GM21423 (cell line): ENCODE data around the gene TP63.
"Not testable (repeated sequence)": the region's sequence is repeated elsewhere in the genome, so short reads cannot be mapped to it uniquely, and the experiment has no call there.

Experiments used
- ATAC-seq: cut with Tn5 transposase; IDR thresholded peaks from one replicate; pipeline ENCODE4 v1.9.1; 2021; ENCODE audit warnings: mild to moderate bottlenecking, moderate library complexity; ENCODE audit not compliant: unreplicated experiment

The TP63 gene

DNA sequence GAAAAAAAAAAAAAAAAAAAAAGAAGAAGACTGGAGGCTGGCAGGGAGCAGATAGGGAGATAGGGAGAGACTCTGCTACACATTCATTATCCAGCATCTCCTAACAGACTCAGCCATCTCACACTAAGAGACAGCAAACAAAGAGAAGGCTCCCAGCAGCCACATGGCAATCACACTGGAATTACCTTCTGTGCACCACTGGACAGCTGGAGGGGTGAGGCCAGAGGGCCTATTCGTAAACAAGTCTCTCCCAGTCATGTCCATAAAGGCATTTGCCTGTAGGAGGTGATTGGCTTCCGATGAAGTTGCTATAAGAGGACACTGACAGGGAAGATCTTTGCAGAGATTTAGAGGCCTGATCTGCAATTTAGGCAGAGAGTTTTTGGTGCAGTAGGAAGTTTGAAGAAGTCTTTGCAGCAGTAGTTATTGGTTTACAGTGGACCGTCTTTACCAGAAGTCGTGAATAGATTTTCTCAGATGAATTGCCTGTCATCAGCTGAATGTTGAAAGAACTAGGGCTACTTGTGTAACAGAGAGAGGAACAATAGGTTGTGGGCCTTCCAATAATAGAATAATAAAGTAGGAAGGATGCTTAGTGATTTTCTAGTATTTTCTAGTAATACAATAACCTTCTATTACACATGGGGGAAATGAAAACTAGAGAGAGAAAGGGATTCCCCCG is 89.7 kb downstream of the TP63 start:
- no peak for ATAC-seq

DNA sequence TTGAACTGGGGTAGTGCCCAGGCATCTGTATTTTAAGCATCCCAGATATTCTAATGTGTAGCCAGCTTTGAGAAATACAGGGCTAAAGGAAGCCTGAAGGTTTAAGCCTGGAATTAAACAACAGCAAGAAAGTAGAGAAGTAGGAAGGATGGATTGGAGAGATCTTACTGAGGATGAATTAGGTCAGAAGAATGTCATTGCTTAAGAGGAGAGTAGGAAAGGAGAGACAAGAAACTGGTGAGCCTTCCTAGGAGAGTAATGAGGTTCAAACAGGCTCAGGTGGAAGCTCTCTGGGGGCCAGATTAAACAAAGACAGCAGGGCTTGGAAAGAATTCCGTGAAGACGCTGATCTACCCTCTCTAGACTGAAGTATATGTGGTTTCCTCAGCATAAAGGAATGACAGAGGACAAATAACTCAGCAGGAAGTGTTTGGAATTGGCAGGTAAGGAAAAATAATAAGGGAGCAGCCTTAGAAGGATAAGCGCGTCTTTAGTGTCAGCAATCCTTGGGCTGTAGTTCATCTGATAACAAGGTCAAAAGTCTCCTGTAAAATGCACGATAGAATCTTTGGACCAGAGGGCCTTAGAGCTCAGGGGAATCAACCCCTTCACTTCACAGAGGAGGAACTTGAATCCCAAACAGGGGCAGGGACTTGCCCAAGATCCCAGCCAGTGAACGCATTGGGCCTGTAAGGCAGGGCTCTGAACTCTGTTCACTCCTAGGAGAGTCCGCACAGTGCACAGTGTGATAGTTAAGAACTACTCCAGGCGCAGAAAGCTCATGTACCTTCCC is 90.9 kb downstream of the TP63 start:
- ATAC-seq: no peak

DNA sequence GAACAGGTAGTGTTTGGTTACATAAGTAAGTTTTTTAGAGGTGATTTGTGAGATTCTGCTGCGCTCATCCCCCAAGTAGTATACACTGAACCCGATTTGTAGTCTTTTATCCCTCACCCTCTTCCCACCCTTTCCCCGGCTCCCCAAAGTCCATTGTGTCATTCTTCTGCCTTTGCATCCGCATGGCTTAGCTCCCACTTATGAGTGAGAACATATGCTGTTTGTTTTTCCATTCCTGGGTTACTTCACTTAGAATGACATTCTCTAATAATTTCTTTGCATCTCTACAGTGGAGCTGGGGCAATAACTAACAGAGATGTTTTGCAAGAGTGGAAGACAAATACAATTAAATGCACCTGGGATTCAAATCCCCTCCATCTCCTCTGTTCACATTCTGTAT is 93.2 kb downstream of the TP63 start:
- ATAC-seq: no peak

DNA sequence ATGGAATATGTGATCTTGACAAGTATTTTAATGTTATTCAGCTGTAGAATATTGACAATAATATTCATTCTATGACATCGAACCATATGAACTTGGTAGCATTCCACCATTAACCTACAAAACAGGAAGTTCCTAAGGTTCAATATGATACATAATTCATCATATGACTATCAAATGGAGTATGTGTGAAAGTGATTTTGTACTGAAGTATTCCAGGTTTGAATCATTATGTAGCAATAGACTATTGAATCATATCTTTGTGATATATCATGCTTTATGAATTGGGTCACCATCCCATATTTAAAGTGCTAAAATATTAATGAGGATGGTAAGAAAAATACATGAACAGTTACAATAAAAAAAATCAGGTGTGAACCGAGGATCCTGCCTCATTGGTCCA is 95.1 kb downstream of the TP63 start:
- no peak for ATAC-seq

DNA sequence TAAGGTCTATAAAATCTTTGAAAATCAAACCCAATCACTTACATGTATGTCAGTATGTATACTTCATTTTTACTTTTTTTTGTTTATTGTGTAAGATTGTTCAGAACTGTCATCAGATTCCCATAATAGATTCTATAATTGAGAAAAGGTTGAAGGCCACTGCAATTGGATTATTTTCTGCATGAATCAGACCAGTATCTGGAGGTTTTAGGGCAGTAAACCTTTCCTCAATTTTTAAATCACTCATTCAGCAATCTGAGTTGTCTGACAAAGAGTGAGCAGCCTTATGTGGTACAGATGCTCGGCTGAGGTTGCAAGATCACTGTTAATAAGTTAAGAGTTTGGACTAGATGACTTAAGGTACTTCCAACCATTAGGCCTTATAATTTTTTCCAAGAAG is 96.0 kb downstream of the TP63 start:
- ATAC-seq: no peak

DNA sequence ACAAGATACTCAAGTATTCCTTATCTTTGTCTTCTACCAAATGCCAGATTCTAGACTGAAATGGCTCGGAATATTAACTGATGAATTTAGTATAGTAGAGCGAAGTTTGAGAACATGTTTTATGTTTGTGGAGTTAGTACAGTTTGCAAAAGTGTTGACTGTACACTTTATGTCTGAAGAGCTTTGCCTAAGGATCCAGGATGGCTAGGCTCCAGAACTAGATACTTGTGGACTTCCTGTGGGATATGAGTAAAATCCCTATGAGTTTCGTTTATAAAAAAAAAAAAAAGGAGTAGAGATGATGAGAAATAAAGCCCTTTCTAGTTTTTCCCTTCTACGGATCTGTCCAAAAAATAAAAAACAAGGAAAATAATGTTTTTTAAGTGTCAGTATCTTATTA is 96.7 kb downstream of the TP63 start:
- ATAC-seq: no peak

DNA sequence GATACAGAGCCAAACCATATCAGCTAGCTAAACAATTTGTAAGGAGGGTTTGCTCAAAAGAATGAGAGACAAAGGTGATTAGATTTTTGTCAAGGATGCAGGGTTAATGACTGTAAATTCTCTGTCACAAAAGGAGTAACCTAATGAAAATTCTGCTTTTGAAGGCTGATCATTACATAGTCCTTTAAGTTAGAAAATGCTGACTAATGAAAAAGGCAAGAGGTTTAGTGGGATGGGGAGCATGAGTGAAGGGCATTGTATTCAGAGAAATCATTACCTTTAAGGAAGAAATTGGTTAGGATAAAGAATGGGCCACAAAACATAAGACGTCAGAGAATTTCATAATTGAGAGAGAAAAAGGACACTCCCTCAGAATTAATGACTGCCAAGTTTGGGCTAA is 97.7 kb downstream of the TP63 start:
- no peak for ATAC-seq

DNA sequence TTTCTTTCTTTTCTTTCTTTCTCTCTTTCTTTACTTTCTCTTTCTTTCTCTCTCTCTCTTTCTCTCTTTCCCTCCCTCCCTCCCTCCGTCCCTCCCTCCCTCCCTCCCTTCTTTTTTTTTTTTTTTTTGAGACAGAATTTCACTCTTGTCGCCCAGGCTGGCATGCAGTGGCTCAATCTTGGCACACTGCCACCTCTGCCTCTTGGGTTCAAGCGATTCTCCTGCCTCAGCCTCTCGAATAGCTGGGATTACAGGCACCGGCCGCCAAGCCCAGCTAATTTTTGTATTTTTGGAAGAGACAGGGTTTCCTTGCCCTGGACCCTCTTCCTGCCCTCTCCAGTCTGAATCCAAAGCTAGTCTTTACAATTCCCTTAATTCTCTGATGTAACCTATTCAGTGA is 102.9 kb downstream of the TP63 start:
- no peak for ATAC-seq

DNA sequence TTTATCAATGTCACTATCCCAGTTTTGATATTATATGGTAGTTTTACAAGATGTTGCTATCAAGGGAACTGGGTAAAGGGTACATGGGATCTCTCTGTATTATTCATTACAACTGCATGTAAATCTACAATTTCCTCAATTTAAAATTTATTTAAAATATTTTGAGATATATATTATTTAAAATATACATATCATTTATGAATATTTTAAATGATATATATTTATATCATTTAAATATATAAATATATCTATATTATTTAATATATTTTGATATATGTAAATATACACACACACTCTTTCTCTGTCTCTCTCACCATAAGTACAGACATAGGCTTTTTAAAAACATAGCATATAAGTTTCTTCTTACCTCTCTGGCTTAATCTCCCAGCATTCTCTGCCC is 104.7 kb downstream of the TP63 start:
- no peak for ATAC-seq

DNA sequence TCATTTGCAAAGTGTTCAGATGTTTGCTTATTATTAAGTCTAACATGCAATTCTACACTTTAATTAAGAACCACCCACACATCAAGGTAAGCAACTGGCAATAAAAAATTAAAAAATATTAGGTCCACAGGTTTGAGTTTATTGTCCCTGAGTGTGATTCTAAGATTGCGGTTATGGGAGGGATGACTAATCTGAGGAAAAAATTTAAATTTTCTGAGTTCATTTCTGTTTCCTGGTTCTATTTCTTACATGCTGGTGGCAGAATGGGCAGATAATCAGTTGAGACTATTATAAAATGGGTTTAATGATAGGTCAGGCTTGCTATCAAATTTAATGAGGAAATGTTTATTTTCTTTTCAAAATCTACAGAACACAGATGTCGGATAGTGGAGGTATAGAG is 105.9 kb downstream of the TP63 start:
- ATAC-seq: no peak

DNA sequence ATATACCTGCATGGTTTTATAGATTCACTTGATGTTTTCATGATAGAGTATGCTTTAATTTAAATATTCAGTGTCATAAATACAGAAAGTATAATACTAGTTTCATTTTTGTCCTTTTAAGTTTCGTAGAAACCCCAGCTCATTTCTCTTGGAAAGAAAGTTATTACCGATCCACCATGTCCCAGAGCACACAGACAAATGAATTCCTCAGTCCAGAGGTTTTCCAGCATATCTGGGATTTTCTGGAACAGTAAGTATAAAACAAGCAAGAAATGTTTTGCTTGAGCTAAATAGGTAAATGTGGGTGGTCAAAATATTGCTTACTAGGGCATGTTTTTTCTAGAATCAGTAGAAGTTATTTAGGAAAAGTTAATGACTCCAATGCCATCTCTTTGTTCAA is 106.4 kb downstream of the TP63 start:
- no peak for ATAC-seq

DNA sequence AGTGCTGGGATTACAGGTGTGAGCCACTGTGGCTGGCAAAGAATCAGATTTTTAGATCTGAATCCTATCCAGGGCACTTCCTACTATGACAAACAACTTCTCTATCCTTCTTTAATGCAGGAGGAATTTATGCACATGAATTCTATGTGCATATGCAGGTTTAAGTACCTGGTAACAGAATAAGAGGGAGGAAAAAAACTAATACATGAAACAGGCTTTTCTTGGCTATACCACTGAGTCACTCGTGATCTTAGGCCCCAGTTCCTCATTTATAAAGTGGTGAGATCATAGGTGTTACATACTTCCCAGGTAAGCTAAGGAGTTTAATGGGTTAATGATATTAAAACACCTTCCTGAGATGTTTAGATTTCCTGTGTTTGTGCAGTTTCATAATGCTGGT is 108.2 kb downstream of the TP63 start:
- ATAC-seq: no peak

DNA sequence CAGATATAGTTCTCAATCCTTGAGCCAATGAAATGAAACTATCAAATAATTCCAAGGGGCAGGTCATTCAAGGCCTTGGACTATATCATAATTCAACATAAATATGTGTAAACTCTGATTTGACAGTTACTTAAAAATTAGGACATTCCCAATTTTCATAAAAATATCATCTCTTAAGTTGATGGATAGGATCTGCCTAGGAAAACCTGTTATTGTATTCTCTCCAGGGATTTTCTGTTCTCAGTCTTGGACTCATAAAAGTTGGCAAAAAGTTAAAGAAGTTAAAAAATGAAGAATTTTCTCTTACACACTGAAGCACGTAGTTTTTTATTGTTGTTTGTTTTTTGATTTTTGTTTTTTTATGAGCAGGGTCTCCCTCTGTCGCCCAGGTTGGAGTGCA is 109.0 kb downstream of the TP63 start:
- no peak for ATAC-seq

DNA sequence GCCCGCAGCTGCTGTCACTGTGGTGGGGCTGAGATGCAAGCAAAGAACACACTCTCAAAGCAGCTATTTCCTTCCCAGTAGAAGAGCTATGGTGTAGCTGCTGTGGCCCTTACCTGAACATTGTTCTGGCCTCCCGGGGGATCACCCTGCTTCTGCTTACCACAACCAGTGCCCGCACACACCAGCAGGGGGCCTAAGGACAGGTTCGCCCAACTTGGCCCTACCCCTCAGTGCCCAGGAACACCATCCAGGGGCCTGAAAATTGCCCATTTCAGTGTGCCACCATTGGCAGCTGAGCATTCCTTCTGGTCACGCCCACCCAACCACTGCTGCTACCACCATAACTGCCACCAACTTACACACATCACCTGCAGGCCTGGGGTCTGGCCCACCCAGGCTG is 113.0 kb downstream of the TP63 start:
- no peak for ATAC-seq

DNA sequence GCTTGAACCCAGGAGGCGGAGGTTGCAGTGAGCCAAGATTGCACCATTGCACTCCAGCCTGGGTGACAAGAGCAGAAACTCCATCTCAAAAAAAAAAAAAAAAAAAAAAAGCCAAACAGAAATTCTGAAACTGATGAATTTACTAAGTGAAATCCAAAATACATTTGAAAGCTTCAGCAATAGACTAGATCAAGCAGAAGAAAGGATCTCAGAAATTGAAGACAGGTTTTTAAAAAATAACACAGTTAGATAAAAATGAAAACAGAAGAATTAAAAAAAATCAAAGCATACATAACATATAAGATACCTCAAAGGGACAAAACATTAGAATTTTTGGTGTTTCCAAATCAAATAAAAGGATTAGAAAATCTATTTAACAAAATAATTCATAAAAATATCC is 114.4 kb downstream of the TP63 start:
- no peak for ATAC-seq

DNA sequence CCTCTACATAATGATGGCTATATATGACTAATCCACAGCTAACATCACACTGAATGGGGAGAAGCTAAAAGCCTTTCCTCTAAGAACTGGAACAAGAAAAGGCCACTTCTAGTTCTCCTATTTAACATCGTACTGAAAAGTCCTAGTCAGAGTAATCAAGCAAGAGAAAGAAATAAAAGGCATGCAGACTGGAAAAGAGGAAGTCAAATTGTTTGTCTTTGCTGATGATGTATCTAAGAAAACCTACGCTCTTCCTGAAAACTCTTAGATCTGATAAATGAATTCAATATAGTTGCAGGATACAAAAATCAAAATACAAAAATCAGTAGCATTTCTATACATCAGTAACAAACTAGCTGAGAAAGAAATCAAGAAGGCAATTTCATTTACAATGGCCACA is 116.9 kb downstream of the TP63 start:
- no peak for ATAC-seq

DNA sequence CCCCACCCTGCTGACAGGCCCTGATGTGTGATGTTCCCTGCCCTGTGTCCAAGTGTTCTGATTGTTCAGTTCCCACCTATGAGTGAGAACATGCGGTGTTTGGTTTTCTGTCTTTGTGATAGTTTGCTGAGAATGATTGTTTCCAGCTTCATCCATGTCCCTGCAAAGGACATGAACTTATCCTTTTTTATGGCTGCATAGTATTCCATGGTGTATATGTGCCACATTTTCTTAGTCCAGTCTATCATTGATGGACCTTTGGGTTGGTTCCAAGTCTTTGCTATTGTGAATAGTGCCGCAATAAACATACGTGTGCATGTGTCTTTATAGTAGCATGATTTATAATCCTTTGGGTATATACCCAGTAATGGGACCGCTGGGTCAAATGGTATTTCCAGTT is 119.8 kb downstream of the TP63 start:
- not testable (repeated sequence) for ATAC-seq

DNA sequence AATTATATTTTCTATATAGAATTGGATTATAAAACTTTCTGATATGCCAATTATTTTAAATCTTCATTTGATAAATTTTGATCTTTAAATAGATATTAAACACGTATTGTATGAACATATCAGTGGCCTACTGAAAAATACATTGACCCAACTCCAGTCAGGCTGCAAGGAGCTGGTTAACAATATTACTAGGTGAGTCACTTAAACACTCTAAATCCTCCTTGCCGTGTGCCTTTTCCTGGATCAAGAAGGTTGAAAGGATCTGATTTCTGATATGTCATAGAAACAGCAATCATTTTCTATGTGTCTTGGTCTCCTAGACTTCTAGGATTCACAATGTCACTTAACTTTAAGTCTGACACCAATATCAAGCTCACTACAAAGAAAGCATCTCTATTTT is 123.2 kb downstream of the TP63 start:
- ATAC-seq: no peak

DNA sequence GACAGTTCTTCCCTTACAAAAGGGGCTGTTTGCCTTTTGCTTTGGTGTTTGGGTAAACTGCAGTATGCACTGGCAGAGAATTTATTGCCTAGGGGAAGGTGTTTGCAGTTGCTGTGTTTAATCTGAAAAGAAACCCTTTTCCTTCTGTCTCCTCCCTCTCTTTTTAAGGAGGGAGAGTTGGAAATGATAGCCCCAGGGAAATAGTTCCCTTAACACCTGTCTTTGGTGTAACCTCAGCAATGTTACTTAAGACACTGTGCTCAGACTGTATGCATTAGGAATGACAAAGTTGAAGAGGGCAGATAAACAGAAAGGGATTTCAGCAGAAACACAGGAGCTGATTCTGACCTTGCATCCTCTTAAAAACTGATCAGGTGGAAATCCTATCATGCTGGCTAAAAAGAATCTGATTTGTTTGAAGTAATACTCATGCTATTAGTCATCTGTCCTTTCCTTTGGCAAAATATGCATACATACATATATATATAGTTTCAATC is 125.4 kb downstream of the TP63 start:
- no peak for ATAC-seq

DNA sequence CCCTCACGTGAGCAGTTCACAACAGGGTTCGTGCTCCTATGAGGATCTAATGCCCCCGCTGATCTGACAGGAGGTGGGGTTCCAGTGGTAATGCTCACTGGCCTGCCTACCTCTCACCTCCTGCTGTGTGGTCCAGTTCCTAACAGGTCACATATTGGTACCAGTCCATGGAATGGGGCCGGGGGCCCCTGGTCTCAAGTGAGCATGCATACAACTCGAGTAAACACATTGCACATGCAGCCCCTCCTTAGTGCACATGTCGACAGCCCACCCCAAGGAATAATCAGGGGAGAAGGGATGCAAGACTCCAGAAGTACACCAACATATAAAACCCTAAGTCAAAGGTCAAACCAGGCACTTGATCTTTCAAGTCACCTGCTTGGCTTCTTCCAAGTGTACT is 127.0 kb downstream of the TP63 start:
- ATAC-seq: no peak

DNA sequence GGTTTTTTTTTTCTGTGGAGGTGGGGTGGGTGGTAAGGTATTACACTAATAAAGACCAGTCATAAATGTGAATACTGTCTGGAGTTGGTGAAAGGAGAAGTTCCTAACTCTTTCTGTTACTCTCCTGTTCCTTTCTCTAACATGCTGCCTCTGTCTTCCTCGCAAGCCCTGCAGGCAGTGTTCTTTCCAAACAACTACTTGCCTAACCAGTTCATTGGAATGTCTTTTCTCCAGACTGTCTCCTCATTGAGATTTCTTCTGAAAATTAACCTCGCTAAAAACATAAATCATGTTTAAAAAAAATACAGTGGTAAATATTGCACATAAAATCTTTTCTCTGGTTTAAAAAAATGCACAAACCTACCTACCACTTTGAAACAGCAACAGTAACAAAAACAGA is 135.2 kb downstream of the TP63 start:
- ATAC-seq: no peak

DNA sequence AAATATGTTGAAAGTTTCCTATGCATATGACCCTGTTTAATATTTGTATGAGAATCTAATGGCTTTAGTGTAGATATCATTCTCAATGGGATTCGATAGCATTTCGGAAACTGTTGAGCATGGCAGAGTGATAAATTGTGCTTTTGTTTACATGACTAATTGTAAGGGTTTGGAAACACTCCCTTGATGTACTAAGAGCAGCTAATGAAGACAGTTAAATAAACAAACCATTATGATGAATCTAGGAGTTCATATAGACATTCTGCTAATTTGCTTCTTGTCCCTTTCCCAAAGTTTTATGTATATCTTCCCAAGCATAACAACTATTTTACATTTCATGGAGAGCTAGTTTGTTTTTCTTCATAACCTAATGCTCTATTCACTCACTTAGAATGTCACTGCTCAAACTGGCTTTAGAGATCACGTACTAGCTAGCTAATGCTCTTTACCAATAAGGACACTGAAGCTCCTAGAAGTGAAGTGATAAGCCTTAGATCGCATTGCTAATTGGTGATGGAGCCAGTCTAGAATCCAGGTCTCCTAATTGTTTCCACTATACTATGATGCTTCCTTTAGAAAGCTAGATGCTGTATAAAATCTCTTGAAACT is 140.8 kb downstream of the TP63 start:
- no peak for ATAC-seq
